Lung (tissue), 12 donors: Measurements from ENCODE around the gene PLAGL1. TPM values are rescaled to one million over a fixed set of nuclear protein-coding genes. Genes with fewer than 3 reads are reported as not detected.

Experiments used
- ATAC-seq: fragments of 200-7000 bp; cut with Tn5 transposase; one replicate; pipeline ENCODE4 v1.9.1; 2020; ENCODE audit warnings: moderate number of reproducible peaks; ENCODE audit not compliant: insufficient read depth, low FRiP score
- DNase-seq, 3 donors: peaks; one replicate each; pipeline ENCODE4 v3.0.0-alpha.2; 2013 to 2017
- H3K27ac ChIP-seq, 2 donors: one replicate each; pipeline ENCODE4 v1.5.1; 2013; ENCODE audit warnings: mild to moderate bottlenecking in 2 of 2, moderate library complexity in 2 of 2, control low read depth in 1 of 2, inconsistent platforms in 1 of 2, low read depth in 1 of 2, low read length in 1 of 2
- H3K27me3 ChIP-seq, 3 donors: one replicate each; pipeline ENCODE4 v1.5.1; 2013; ENCODE audit warnings: low read length in 2 of 3; ENCODE audit not compliant: control insufficient read depth in 3 of 3, insufficient read depth in 3 of 3
- H3K36me3 ChIP-seq, 4 donors: one replicate each; pipeline ENCODE4 v1.5.1; 2013; ENCODE audit warnings: low read length in 4 of 4, mild to moderate bottlenecking in 1 of 4, moderate library complexity in 1 of 4; ENCODE audit not compliant: control insufficient read depth in 4 of 4, insufficient read depth in 4 of 4
- H3K4me1 ChIP-seq, 5 donors: one replicate each; pipeline ENCODE4 v1.5.1; 2013; ENCODE audit warnings: low read length in 5 of 5, mild to moderate bottlenecking in 2 of 5, moderate library complexity in 1 of 5; ENCODE audit not compliant: control insufficient read depth in 5 of 5, insufficient read depth in 5 of 5
- H3K4me3 ChIP-seq: one replicate; pipeline ENCODE4 v1.5.1; 2013; ENCODE audit warnings: mild to moderate bottlenecking, control low read depth, moderate library complexity
- H3K9ac ChIP-seq, 2 donors: one replicate each; pipeline ENCODE4 v1.5.1; 2013; ENCODE audit warnings: low read length in 2 of 2, control low read depth in 1 of 2; ENCODE audit not compliant: insufficient read depth in 1 of 2
- H3K9me3 ChIP-seq, 4 donors: one replicate each; pipeline ENCODE4 v1.5.1; 2013; ENCODE audit warnings: low read length in 3 of 4, mild to moderate bottlenecking in 1 of 4, moderate library complexity in 1 of 4; ENCODE audit not compliant: control insufficient read depth in 4 of 4, insufficient read depth in 3 of 4
- WGBS, 2 donors: extraction: QIAGEN DNeasy Blood & Tissue Kit; methylation state at CpG; one replicate each; pipeline ENCODE4 v1.1.7; 2013; 5-methylcytosine and 5-hydroxymethylcytosine counted together
- polyA plus RNA-seq, 2 donors: library from polyadenylated mRNA; stranded (reverse); fragments of 200-250 nt; gene quantifications; one replicate each; pipeline ENCODE4 v1.2.1, GENCODE V29; 2013
- total RNA-seq, 2 donors: library from RNA; depleted of rRNA in 1 of 2; stranded (reverse); fragments of >200 nt in 1 of 2; gene quantifications; one replicate each; pipeline ENCODE4 v1.2.1, GENCODE V29; 2014 to 2021
- TF ChIP-seq, protein P1 (sequence below): IDR thresholded peaks from 2 replicates; pipeline ENCODE4 v1.5.1; 2012; ENCODE audit warnings: mild to moderate bottlenecking; ENCODE audit errors: control extremely low read depth, extremely low read depth
- donor health status: control.
- donor health status: control.
- donor health status: Bipolar disorder and iron deficiency.
- donor health status: healthy.
- donor health status: DM: yes; HTN: yes; CAD: no.

Gene PLAGL1
- total and polyA plus RNA-seq, 4 donors: 15.5 to 86.9 (median 29.7) TPM

DNA sequence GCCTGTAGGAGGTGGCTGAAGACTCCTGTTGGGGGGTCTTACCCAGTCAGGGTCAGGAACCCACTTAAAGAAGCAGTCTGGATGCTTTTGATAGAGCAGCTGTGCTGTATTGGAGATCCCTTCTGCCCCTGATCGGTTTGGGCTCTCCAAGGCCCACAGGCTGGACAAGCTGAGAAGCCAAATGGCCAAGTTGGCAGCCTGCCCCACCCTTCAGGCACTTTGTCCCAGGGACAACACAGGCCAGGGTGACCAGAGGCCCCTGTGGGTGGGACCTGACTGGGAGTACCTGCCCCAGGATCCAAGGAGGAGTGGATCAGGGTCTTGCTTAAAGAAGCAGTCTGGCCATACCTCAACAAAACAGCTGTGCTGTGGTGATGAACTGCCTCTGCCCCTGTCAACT is 95.4 kb downstream of the PLAGL1 start:
- Histone ChIP-seq H3K27me3 (no peaks in the 10 kb centered on the region), H3K27ac (no peak overlapping the region), H3K9me3 (peaks cover 0 to 9% (median 2%) of the 10 kb centered on the region in 4 donors), H3K36me3 (no peaks in the 10 kb centered on the region), H3K9ac (no peak overlapping the region), H3K4me3 (no peak overlapping the region), H3K4me1 (no peaks in the 10 kb centered on the region)
- ATAC-seq: no peak
- TF ChIP-seq, protein P1, sequence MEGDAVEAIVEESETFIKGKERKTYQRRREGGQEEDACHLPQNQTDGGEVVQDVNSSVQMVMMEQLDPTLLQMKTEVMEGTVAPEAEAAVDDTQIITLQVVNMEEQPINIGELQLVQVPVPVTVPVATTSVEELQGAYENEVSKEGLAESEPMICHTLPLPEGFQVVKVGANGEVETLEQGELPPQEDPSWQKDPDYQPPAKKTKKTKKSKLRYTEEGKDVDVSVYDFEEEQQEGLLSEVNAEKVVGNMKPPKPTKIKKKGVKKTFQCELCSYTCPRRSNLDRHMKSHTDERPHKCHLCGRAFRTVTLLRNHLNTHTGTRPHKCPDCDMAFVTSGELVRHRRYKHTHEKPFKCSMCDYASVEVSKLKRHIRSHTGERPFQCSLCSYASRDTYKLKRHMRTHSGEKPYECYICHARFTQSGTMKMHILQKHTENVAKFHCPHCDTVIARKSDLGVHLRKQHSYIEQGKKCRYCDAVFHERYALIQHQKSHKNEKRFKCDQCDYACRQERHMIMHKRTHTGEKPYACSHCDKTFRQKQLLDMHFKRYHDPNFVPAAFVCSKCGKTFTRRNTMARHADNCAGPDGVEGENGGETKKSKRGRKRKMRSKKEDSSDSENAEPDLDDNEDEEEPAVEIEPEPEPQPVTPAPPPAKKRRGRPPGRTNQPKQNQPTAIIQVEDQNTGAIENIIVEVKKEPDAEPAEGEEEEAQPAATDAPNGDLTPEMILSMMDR: no peak
- no peak for DNase-seq
- WGBS, 2 donors: 93 to 95% methylated on average over 1 of the region's 1 CpG

- Histone ChIP-seq H3K9me3 (peaks cover 0 to 9% (median 2%) of the 10 kb centered on the region in 4 donors), H3K27ac (no peak overlapping the region), H3K36me3 (peaks cover 0 to 2% (median 0%) of the 10 kb centered on the region in 4 donors), H3K4me1 (no peaks in the 10 kb centered on the region), H3K9ac (no peak overlapping the region), H3K27me3 (no peaks in the 10 kb centered on the region), H3K4me3 (no peak overlapping the region)
- TF ChIP-seq, protein P1: no peak
- 96 to 100% methylated on average over 1 of the region's 1 CpG for WGBS, 2 donors
- ATAC-seq: no peak
- DNase-seq: no peak
Observed at GRCh38 chr6:143911028-143911427, 97.0 kb downstream of the PLAGL1 start.

GRCh38 chr6:143902827-143903226 is 105.2 kb downstream of the PLAGL1 start:
- no peak overlapping the region for H3K4me3 ChIP-seq
- TF ChIP-seq, protein P1: no peak
- H3K9me3 ChIP-seq: no peaks in the 10 kb centered on the region
- H3K27me3 ChIP-seq: no peaks in the 10 kb centered on the region
- WGBS, 2 donors: 96 to 98% methylated on average over 2 of the region's 2 CpGs
- no peak overlapping the region for H3K9ac ChIP-seq
- H3K36me3 ChIP-seq: peaks cover 0 to 2% (median 0%) of the 10 kb centered on the region in 4 donors
- H3K27ac ChIP-seq: no peak overlapping the region
- peak in 1 of 3 donors; percentile 12 for DNase-seq
- no peak for ATAC-seq
- peaks cover 0 to 33% (median 8%) of the 10 kb centered on the region in 5 donors for H3K4me1 ChIP-seq
